ENCODE measurements around the gene SOX8. TPM values are rescaled to one million over a fixed set of nuclear protein-coding genes. Genes with fewer than 3 reads are reported as not detected.

SOX8 gene
- total and polyA plus RNA-seq, 2 experiments from 2014 or later: 5.7 to 26.2 TPM

- no peak for TF ChIP-seq POLR2AphosphoS5 (IDR thresholded peaks at IDR 0.05; ENCODE audit: low read depth)
- no peak for TF ChIP-seq EZH2 (IDR thresholded peaks at IDR 0.05; ENCODE audit: low read depth, unreplicated experiment)
- no peak for TF ChIP-seq JUNB (IDR thresholded peaks at IDR 0.05; ENCODE audit: unreplicated experiment)
These were observed 30.6 kb downstream of the SOX8 start (continued) for GRCh38 chr16:1012135-1012534.

- Mint-ChIP-seq H3K9me3 (no peaks in the 10 kb centered on the region), H3K36me3 (ENCODE audit: low read depth) (no peaks in the 10 kb centered on the region), H3K4me1 (no peaks in the 10 kb centered on the region), H3K27ac (no peak overlapping the region), H3K4me3 (no peak overlapping the region), H3K27me3 (ENCODE audit: insufficient read depth, low read depth, poor library complexity) (peaks cover 9% of the 10 kb centered on the region)
- Histone ChIP-seq H3K27ac (ENCODE audit: low read depth) (no peak overlapping the region), H4K20me1 (replicated peaks; ENCODE audit: insufficient read depth) (no peaks in the 10 kb centered on the region), H3K79me2 (replicated peaks; ENCODE audit: insufficient read depth) (no peaks in the 10 kb centered on the region), H3K4me2 (no peak overlapping the region), H3K9me2 (ENCODE audit: insufficient read depth) (no peaks in the 10 kb centered on the region), H3K27me3 (ENCODE audit: insufficient read depth) (no peaks in the 10 kb centered on the region), H3K4me3 (no peak overlapping the region), H3K36me3 (ENCODE audit: insufficient read depth) (no peaks in the 10 kb centered on the region), H3K4me1 (ENCODE audit: insufficient read depth) (no peaks in the 10 kb centered on the region), H2AFZ (no peak overlapping the region), H3F3A (replicated peaks; ENCODE audit: low read depth) (no peaks in the 10 kb centered on the region)
- ATAC-seq: no peak
- TF ChIP-seq POLR2AphosphoS5 (IDR thresholded peaks at IDR 0.05; ENCODE audit: low read depth) (no peak), ZNF331 (CRISPR knock-in tag; IDR thresholded peaks at IDR 0.05; ENCODE audit: low read depth) (no peak), ETS1 (IDR thresholded peaks at IDR 0.05) (no peak)
- no peak for DNase-seq (ENCODE audit: low spot score)
These were observed 31.4 kb downstream of the SOX8 start for GRCh38 chr16:1012722-1013592.

GRCh38 chr16:1013593-1013900 lies 32.0 kb downstream of the SOX8 start:
- TF ChIP-seq NANOG (IDR thresholded peaks at IDR 0.05; ENCODE audit: borderline replicate concordance) (no peak), REST (IDR thresholded peaks at IDR 0.05; ENCODE audit: unreplicated experiment) (no peak), ZNF331 (CRISPR knock-in tag; IDR thresholded peaks at IDR 0.05; ENCODE audit: low read depth) (no peak), EZH2 (IDR thresholded peaks at IDR 0.05; ENCODE audit: low read depth, unreplicated experiment) (no peak), CTCF (conservative IDR thresholded peaks at IDR 0.05; ENCODE audit: low read depth in 2 of 2) (no peak), EZH2phosphoT487 (IDR thresholded peaks at IDR 0.05; ENCODE audit: unreplicated experiment) (no peak), CREB1 (CRISPR knock-in tag; IDR thresholded peaks at IDR 0.05; ENCODE audit: low read depth) (no peak), ETS1 (IDR thresholded peaks at IDR 0.05) (no peak), POLR2AphosphoS5 (IDR thresholded peaks at IDR 0.05; ENCODE audit: low read depth) (no peak)
- Histone ChIP-seq H3F3A (replicated peaks; ENCODE audit: low read depth) (no peaks in the 10 kb centered on the region), H3K79me2 (replicated peaks; ENCODE audit: insufficient read depth) (no peaks in the 10 kb centered on the region), H3K36me3 (ENCODE audit: insufficient read depth) (no peaks in the 10 kb centered on the region), H3K9me2 (ENCODE audit: insufficient read depth) (no peaks in the 10 kb centered on the region), H3K4me2 (no peak overlapping the region), H3K27ac (ENCODE audit: low read depth) (no peak overlapping the region), H3K4me1 (ENCODE audit: insufficient read depth) (no peaks in the 10 kb centered on the region), H3K27me3 (ENCODE audit: insufficient read depth) (no peaks in the 10 kb centered on the region), H4K20me1 (replicated peaks; ENCODE audit: insufficient read depth) (no peaks in the 10 kb centered on the region), H2AFZ (no peak overlapping the region), H3K4me3 (no peak overlapping the region)
- Mint-ChIP-seq H3K9me3 (no peaks in the 10 kb centered on the region), H3K4me1 (no peaks in the 10 kb centered on the region), H3K27me3 (ENCODE audit: insufficient read depth, low read depth, poor library complexity) (peaks cover 9% of the 10 kb centered on the region), H3K36me3 (ENCODE audit: low read depth) (no peaks in the 10 kb centered on the region), H3K27ac (no peak overlapping the region), H3K4me3 (no peak overlapping the region)
- ATAC-seq (no peak), DNase-seq (ENCODE audit: low spot score) (no peak)
